WTC11 (cell line): ENCODE results near the gene VSNL1. TPM values are rescaled to one million over a fixed set of nuclear protein-coding genes. Genes with fewer than 3 reads are reported as not detected.

Experiments used
- ATAC-seq: fragments of 200-7000 bp; cut with Tn5 transposase; 2 replicates; pipeline ENCODE4 v1.10.0; 2021; ENCODE audit warnings: mild to moderate bottlenecking, moderate library complexity
- CTCF ChIA-PET: fragments of 300-600 bp; sonication (Branson Sonifier 250); formaldehyde crosslinking; loops from one replicate; lab custom pipeline; 2021; ENCODE audit warnings: antibody characterized with exemption; lab: Charles Lee
- POLR2A ChIA-PET: fragments of 350-600 bp; sonication (Branson Sonifier 250); formaldehyde crosslinking; loops from one replicate; lab custom pipeline; 2021; ENCODE audit warnings: antibody characterized with exemption; lab: Charles Lee
- DNase-seq: peaks from one replicate; pipeline ENCODE4 v3.0.0; 2021; ENCODE audit warnings: low spot score
- H3K27ac Mint-ChIP-seq: 2 replicates; pipeline ENCODE4 v1.8.0; 2021; ENCODE audit warnings: mixed read lengths
- H3K27me3 Mint-ChIP-seq: 2 replicates; pipeline ENCODE4 v1.8.0; 2021; ENCODE audit warnings: low read depth, mild to moderate bottlenecking, moderate library complexity, mixed read lengths
- H3K36me3 Mint-ChIP-seq: 2 replicates; pipeline ENCODE4 v1.8.0; 2021; ENCODE audit warnings: mixed read lengths
- H3K4me1 Mint-ChIP-seq: 2 replicates; pipeline ENCODE4 v1.8.0; 2022; ENCODE audit warnings: mixed read lengths
- H3K4me3 Mint-ChIP-seq: 2 replicates; pipeline ENCODE4 v1.8.0; 2021; ENCODE audit warnings: mild to moderate bottlenecking, moderate library complexity, mixed read lengths
- H3K9me3 Mint-ChIP-seq: 2 replicates; pipeline ENCODE4 v1.8.0; 2021; ENCODE audit warnings: mixed read lengths
- AFF4 ChIP-seq: sonication (generic); formaldehyde crosslinking; IDR thresholded peaks from 2 replicates; pipeline ENCODE4 v1.8.1; 2023; ENCODE audit warnings: mild to moderate bottlenecking, missing genetic modification reagents, borderline replicate concordance
- ARID4B ChIP-seq: sonication (generic); formaldehyde crosslinking; IDR thresholded peaks from 2 replicates; pipeline ENCODE4 v1.8.0; 2023; ENCODE audit warnings: missing genetic modification reagents, mild to moderate bottlenecking, borderline replicate concordance
- CREM ChIP-seq: sonication (generic); formaldehyde crosslinking; IDR thresholded peaks from 2 replicates; pipeline ENCODE4 v1.8.1; 2022; ENCODE audit warnings: mild to moderate bottlenecking, missing genetic modification reagents, moderate library complexity
- EMX1 ChIP-seq: fragments of 250-450 bp; sonication (Bioruptor Pico); IDR thresholded peaks from 2 replicates; pipeline ENCODE4 v1.8.0; 2021; ENCODE audit warnings: mild to moderate bottlenecking
- ETV6 ChIP-seq: sonication (generic); formaldehyde crosslinking; IDR thresholded peaks from 2 replicates; pipeline ENCODE4 v1.8.1; 2022; ENCODE audit warnings: mild to moderate bottlenecking, missing genetic modification reagents
- FOXK1 ChIP-seq: sonication (generic); formaldehyde crosslinking; IDR thresholded peaks from 2 replicates; pipeline ENCODE4 v1.8.0; 2022; ENCODE audit warnings: mild to moderate bottlenecking, moderate library complexity, missing genetic modification reagents
- HMGXB4 ChIP-seq: sonication (generic); formaldehyde crosslinking; IDR thresholded peaks from 2 replicates; pipeline ENCODE4 v1.8.1; 2023; ENCODE audit warnings: mild to moderate bottlenecking, moderate library complexity, missing genetic modification reagents
- JAZF1 ChIP-seq: fragments of 250-450 bp; sonication (Bioruptor Pico); IDR thresholded peaks from 2 replicates; pipeline ENCODE4 v1.9.0; 2021; ENCODE audit warnings: moderate library complexity, mild to moderate bottlenecking, inconsistent platforms
- MYBL2 ChIP-seq: sonication (generic); formaldehyde crosslinking; IDR thresholded peaks from 2 replicates; pipeline ENCODE4 v1.8.1; 2023; ENCODE audit warnings: mild to moderate bottlenecking, moderate library complexity, missing genetic modification reagents
- NR1H2 ChIP-seq: sonication (generic); formaldehyde crosslinking; IDR thresholded peaks from 2 replicates; pipeline ENCODE4 v1.9.0; 2021; ENCODE audit warnings: mild to moderate bottlenecking, moderate library complexity, missing genetic modification reagents
- NR2C2 ChIP-seq: sonication (generic); formaldehyde crosslinking; IDR thresholded peaks from 2 replicates; pipeline ENCODE4 v1.8.0; 2022; ENCODE audit warnings: mild to moderate bottlenecking, missing genetic modification reagents
- RORB ChIP-seq: fragments of 250-450 bp; sonication (Bioruptor Pico); IDR thresholded peaks from 2 replicates; pipeline ENCODE4 v1.9.0; 2021; ENCODE audit warnings: mild to moderate bottlenecking
- SP1 ChIP-seq: sonication (generic); formaldehyde crosslinking; conservative IDR thresholded peaks from 2 replicates; pipeline ENCODE4 v1.8.1; 2022; ENCODE audit warnings: missing genetic modification reagents
- TEAD4 ChIP-seq: sonication (generic); formaldehyde crosslinking; IDR thresholded peaks from 2 replicates; pipeline ENCODE4 v1.8.0; 2022; ENCODE audit warnings: mild to moderate bottlenecking, missing genetic modification reagents
- TP53 ChIP-seq: sonication (generic); formaldehyde crosslinking; IDR thresholded peaks from 2 replicates; pipeline ENCODE4 v1.8.1; 2023; ENCODE audit warnings: mild to moderate bottlenecking, missing genetic modification reagents
- USF1 ChIP-seq: sonication (generic); formaldehyde crosslinking; IDR thresholded peaks from 2 replicates; pipeline ENCODE4 v1.8.0; 2022; ENCODE audit warnings: mild to moderate bottlenecking, missing genetic modification reagents
- ZNF138 ChIP-seq: sonication (generic); formaldehyde crosslinking; conservative IDR thresholded peaks from 2 replicates; pipeline ENCODE4 v1.8.1; 2022; ENCODE audit warnings: mild to moderate bottlenecking, moderate library complexity, missing genetic modification reagents
- ZNF263 ChIP-seq: sonication (generic); formaldehyde crosslinking; IDR thresholded peaks from 2 replicates; pipeline ENCODE4 v1.8.1; 2022; ENCODE audit warnings: low read depth, mild to moderate bottlenecking, moderate library complexity, missing genetic modification reagents
- ZNF317 ChIP-seq: sonication (generic); formaldehyde crosslinking; IDR thresholded peaks from 2 replicates; pipeline ENCODE4 v1.8.1; 2023; ENCODE audit warnings: low read depth, mild to moderate bottlenecking, moderate library complexity, missing genetic modification reagents, borderline replicate concordance
- total RNA-seq: library from RNA; stranded (reverse); gene quantifications from 3 replicates; pipeline ENCODE4 v1.2.3, GENCODE V29; 2021
- TF ChIP-seq, protein P1 (sequence below): sonication (generic); formaldehyde crosslinking; IDR thresholded peaks from 2 replicates; pipeline ENCODE4 v1.8.1; 2023; ENCODE audit warnings: mild to moderate bottlenecking, missing genetic modification reagents

Gene VSNL1
- total RNA-seq, 1 experiment from 2014 or later: 78.4 TPM

- no peaks in the 10 kb centered on the region for H3K27me3 Mint-ChIP-seq
- POLR2A ChIA-PET: no interaction called here
- no peak overlapping the region for H3K4me3 Mint-ChIP-seq
- H3K9me3 Mint-ChIP-seq: peaks cover 5% of the 10 kb centered on the region; the same call in 1 of the 2 replicates
- CTCF ChIA-PET: no interaction called here
- TF ChIP-seq HMGXB4 (CRISPR knock-in tag): no peak
- TF ChIP-seq ARID4B (CRISPR knock-in tag): no peak
- TF ChIP-seq SP1 (CRISPR knock-in tag): no peak
- no peak for TF ChIP-seq NR2C2
- no peak for TF ChIP-seq AFF4 (CRISPR knock-in tag)
- no peak for TF ChIP-seq FOXK1
- no peak for TF ChIP-seq TEAD4
- no peak for TF ChIP-seq ZNF263 (CRISPR knock-in tag)
- no peak for TF ChIP-seq CREM (CRISPR knock-in tag)
- no peak for TF ChIP-seq RORB (CRISPR knock-in tag)
- TF ChIP-seq MYBL2: no peak
- TF ChIP-seq, protein P1, sequence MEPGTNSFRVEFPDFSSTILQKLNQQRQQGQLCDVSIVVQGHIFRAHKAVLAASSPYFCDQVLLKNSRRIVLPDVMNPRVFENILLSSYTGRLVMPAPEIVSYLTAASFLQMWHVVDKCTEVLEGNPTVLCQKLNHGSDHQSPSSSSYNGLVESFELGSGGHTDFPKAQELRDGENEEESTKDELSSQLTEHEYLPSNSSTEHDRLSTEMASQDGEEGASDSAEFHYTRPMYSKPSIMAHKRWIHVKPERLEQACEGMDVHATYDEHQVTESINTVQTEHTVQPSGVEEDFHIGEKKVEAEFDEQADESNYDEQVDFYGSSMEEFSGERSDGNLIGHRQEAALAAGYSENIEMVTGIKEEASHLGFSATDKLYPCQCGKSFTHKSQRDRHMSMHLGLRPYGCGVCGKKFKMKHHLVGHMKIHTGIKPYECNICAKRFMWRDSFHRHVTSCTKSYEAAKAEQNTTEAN: no peak
- TF ChIP-seq TP53: no peak
- no peak for TF ChIP-seq ZNF317 (CRISPR knock-in tag)
- TF ChIP-seq JAZF1 (CRISPR knock-in tag): no peak
- no peak for TF ChIP-seq ZNF138 (CRISPR knock-in tag)
- TF ChIP-seq USF1 (CRISPR knock-in tag): no peak
- TF ChIP-seq EMX1 (CRISPR knock-in tag): no peak
- no peak for TF ChIP-seq NR1H2
- TF ChIP-seq ETV6: no peak
- H3K4me1 Mint-ChIP-seq: peaks cover 45% of the 10 kb centered on the region
- DNase-seq (no peak), ATAC-seq (no peak)
- H3K36me3 Mint-ChIP-seq: peaks cover 74% of the 10 kb centered on the region
- peak overlapping the region; percentile 62; the same call in 1 of the 2 replicates for H3K27ac Mint-ChIP-seq
Measured at GRCh38 chr2:17599617-17600016, 59.1 kb downstream of the VSNL1 start.
